Measurements from ENCODE around the gene ANKRD61. TPM values are rescaled to one million over a fixed set of nuclear protein-coding genes. Genes with fewer than 3 reads are reported as not detected.

Gene ANKRD61
- total RNA-seq, 1 experiment from 2014 or later: 0.24 TPM

DNA sequence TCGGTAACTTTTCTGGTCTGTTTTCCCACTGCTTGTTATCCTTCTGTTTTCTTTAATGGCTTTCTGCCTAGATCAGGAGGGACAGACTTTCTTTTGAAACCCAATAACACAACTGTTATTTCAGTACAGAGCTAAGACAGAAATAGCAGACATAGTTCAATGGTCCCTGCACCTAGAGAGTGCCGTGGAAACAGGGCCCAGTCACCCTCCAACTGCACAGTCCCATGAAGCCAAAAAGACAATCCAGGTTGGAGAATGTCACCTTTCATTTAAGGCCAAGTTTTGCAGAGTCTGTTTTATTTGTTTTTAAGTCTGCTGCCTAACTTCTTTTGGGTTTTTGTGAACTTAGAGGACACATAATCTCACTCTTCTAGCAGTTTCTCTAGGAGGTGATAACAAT lies 19.6 kb upstream of the ANKRD61 start:
- Histone ChIP-seq H4K91ac (ENCODE audit: insufficient read length, low read depth, low read length) (no peak overlapping the region), H3K27me3 (ENCODE audit: insufficient read depth, low read length) (no peaks in the 10 kb centered on the region), H3K79me2 (ENCODE audit: insufficient read depth, low read length) (peaks cover 4% of the 10 kb centered on the region; the same call in 1 of the 2 replicates), H4K5ac (ENCODE audit: insufficient read length, low read depth, low read length) (no peak overlapping the region), H2AFZ (ENCODE audit: low read length) (no peak overlapping the region), H3K14ac (ENCODE audit: insufficient read depth, low read length) (no peak overlapping the region), H3K23me2 (ENCODE audit: insufficient read length, low read depth, low read length, poor library complexity, severe bottlenecking) (peaks cover 2% of the 10 kb centered on the region), H2BK20ac (ENCODE audit: low read depth, low read length, poor library complexity, severe bottlenecking) (no peak overlapping the region), H2BK120ac (ENCODE audit: low read depth, low read length, poor library complexity, severe bottlenecking) (no peak overlapping the region), H3K18ac (ENCODE audit: insufficient read length, low read depth, low read length) (no peak overlapping the region), H2BK12ac (ENCODE audit: insufficient read length, low read depth, low read length) (no peak overlapping the region), H3K9ac (ENCODE audit: extremely low read depth, insufficient read length, low read length) (no peak overlapping the region), H3K79me1 (ENCODE audit: insufficient read depth, low read depth, low read length, poor library complexity, severe bottlenecking) (peaks cover 11% of the 10 kb centered on the region), H4K20me1 (ENCODE audit: control insufficient read depth, insufficient read depth, insufficient read length) (peaks cover 2% of the 10 kb centered on the region), H3K56ac (ENCODE audit: insufficient read length, low read depth, low read length) (no peak overlapping the region), H2BK5ac (ENCODE audit: insufficient read length, low read length) (no peak overlapping the region), H3K4ac (ENCODE audit: low read depth, low read length) (no peak overlapping the region), H3K4me2 (ENCODE audit: insufficient read depth, insufficient read length, low read length) (no peak overlapping the region), H3K23ac (ENCODE audit: insufficient read length, low read depth, low read length) (no peak overlapping the region), H2BK15ac (ENCODE audit: low read depth, low read length) (no peak overlapping the region), H3K4me1 (ENCODE audit: insufficient read depth, low read length) (no peaks in the 10 kb centered on the region), H3K9me3 (ENCODE audit: control insufficient read depth, low read depth, low read length) (no peaks in the 10 kb centered on the region), H2AK5ac (ENCODE audit: insufficient read length, low read length) (no peak overlapping the region), H3K27ac (ENCODE audit: insufficient read length, low read depth, low read length) (no peak overlapping the region), H3T11ph (ENCODE audit: low read length) (no peak overlapping the region), H4K8ac (replicated peaks; ENCODE audit: insufficient read length, low read depth, low read length) (no peak overlapping the region)
- no peaks in the 10 kb centered on the region for H3K27me3 Mint-ChIP-seq (ENCODE audit: low read depth)
- peak overlapping the region in 1 of 3 experiments; percentile 54; a peak in 2 of 7 replicates for H3K27ac Mint-ChIP-seq
- WGBS (ENCODE audit: extremely low coverage, insufficient read length, low lambda C conversion rate): no CpG with 5 or more reads among the region's 2 CpGs
- no peaks in the 10 kb centered on the region for H3K9me3 Mint-ChIP-seq
- TF ChIP-seq, protein P1, sequence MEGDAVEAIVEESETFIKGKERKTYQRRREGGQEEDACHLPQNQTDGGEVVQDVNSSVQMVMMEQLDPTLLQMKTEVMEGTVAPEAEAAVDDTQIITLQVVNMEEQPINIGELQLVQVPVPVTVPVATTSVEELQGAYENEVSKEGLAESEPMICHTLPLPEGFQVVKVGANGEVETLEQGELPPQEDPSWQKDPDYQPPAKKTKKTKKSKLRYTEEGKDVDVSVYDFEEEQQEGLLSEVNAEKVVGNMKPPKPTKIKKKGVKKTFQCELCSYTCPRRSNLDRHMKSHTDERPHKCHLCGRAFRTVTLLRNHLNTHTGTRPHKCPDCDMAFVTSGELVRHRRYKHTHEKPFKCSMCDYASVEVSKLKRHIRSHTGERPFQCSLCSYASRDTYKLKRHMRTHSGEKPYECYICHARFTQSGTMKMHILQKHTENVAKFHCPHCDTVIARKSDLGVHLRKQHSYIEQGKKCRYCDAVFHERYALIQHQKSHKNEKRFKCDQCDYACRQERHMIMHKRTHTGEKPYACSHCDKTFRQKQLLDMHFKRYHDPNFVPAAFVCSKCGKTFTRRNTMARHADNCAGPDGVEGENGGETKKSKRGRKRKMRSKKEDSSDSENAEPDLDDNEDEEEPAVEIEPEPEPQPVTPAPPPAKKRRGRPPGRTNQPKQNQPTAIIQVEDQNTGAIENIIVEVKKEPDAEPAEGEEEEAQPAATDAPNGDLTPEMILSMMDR (conservative IDR thresholded peaks at IDR 0.05): no peak
- H3K4me3 Mint-ChIP-seq: 0 out of 5 replicates have a peak overlapping the region, but pooled peaks of 1 of the 2 experiments have one; percentile 92
- peaks cover 9 to 22% of the 10 kb centered on the region in 2 experiments for H3K4me1 Mint-ChIP-seq
- H3K36me3 Mint-ChIP-seq (ENCODE audit: insufficient read depth in 1 of 3, low read depth in 3 of 3): peaks cover 37 to 56% (median 48%) of the 10 kb centered on the region in 3 experiments
- no peak for DNase-seq

Measured in H9 (cell line).